GM12801 (cell line): Measurements from ENCODE around the gene PCDHA8.
"Not testable (repeated sequence)": the region's sequence is repeated elsewhere in the genome, so short reads cannot be mapped to it uniquely, and the experiment has no call there.

Experiments
- CTCF ChIP-seq: IDR thresholded peaks from one replicate; pipeline ENCODE4 v1.5.1; 2011; ENCODE audit warnings: control low read depth; ENCODE audit not compliant: insufficient read length; ENCODE audit errors: extremely low read depth

The PCDHA8 gene

GRCh38 chr5:140833993-140834392, 7.0 kb upstream of the PCDHA8 start, which contains the start of gene PCDHA7:
Gene PCDHA7 (plus strand): TSS chr5:140834269. CDS start chr5:140834384, 115 bp downstream.
- no peak for TF ChIP-seq CTCF

DNA sequence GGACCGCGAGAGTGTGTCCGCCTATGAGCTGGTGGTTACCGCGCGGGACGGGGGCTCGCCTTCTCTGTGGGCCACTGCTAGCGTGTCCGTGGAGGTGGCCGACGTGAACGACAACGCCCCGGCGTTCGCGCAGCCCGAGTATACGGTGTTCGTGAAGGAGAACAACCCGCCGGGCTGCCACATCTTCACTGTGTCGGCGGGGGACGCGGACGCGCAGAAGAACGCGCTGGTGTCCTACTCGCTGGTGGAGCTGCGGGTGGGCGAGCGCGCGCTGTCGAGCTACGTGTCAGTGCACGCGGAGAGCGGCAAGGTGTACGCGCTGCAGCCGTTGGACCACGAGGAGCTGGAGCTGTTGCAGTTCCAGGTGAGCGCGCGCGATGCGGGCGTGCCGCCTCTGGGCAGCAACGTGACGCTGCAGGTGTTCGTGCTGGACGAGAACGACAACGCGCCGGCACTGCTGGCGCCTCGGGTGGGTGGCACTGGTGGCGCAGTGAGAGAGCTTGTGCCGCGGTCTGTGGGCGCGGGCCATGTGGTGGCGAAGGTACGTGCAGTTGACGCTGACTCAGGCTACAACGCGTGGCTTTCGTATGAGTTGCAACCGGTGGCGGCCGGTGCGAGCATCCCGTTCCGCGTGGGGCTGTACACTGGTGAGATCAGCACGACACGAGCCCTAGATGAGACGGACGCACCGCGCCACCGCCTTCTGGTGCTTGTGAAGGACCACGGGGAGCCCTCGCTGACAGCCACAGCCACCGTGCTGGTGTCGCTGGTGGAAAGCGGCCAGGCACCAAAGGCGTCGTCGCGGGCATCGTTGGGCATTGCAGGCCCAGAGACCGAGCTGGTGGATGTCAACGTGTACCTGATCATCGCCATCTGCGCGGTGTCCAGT, 5.1 kb upstream of the PCDHA8 start:
- TF ChIP-seq CTCF: no peak

DNA sequence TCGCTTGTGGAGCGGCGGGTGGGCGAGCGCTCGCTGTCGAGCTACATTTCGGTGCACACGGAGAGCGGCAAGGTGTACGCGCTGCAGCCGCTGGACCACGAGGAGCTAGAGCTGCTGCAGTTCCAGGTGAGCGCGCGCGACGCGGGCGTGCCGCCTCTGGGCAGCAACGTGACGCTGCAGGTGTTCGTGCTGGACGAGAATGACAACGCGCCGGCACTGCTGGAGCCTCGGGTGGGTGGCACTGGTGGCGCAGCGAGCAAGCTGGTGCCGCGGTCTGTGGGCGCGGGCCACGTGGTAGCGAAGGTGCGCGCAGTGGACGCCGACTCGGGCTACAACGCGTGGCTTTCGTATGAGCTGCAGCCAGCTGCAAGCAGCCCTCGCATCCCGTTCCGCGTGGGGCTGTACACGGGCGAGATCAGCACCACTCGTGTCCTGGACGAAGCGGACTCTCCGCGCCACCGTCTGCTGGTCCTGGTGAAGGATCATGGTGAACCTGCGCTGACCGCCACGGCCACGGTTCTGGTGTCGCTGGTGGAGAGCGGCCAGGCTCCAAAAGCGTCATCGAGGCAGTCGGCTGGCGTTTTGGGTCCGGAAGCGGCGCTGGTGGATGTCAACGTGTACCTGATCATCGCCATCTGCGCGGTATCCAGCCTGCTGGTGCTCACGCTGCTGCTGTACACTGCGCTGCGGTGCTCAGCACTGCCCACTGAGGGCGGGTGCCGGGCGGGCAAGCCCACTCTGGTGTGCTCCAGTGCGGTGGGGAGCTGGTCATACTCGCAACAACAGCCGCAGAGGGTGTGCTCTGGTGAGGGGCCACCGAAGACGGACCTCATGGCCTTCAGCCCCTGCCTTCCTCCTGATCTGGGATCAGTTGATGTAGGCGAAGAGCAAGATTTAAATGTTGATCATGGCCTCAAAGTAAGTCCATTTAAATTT, 2.1 kb downstream of the PCDHA8 start:
- TF ChIP-seq CTCF: no peak

- not testable (repeated sequence) for TF ChIP-seq CTCF
Measured at GRCh38 chr5:140848139-140849102, 7.4 kb downstream of the PCDHA8 start, which contains the start of gene PCDHA9. Gene PCDHA9 (plus strand): TSS chr5:140848382. CDS start chr5:140848496, 114 bp downstream.

- TF ChIP-seq CTCF: no peak
Measured at GRCh38 chr5:140855772-140856674, 15.0 kb downstream of the PCDHA8 start, which contains the start of gene PCDHA10. Gene PCDHA10 (plus strand): TSS chr5:140855897. CDS start chr5:140856049, 152 bp downstream.
